ENCODE measurements around the gene RPIA.
"Not testable (repeated sequence)": the region's sequence is repeated elsewhere in the genome, so short reads cannot be mapped to it uniquely, and the experiment has no call there.

The RPIA gene

GRCh38 chr2:88691339-88692183 lies at the start of gene RPIA:
Gene RPIA, plus strand, starts transcription at chr2:88691673. Its CDS starts 26 bp downstream, at chr2:88691699.
- peak; percentile 74 for FAIRE-seq
- DNase-seq (ENCODE audit: low spot score), result peak; percentile 97

- FAIRE-seq (no peak), DNase-seq (ENCODE audit: low spot score) (no peak)
Measured at GRCh38 chr2:88642278-88642677, 49.2 kb upstream of the RPIA start.

GRCh38 chr2:88645291-88645882 lies 46.1 kb upstream of the RPIA start:
- not testable (repeated sequence) for DNase-seq (ENCODE audit: low spot score); FAIRE-seq

GRCh38 chr2:88651646-88652045 lies 39.8 kb upstream of the RPIA start:
- DNase-seq (ENCODE audit: low spot score), result no peak
- FAIRE-seq, result no peak

- no peak for DNase-seq (ENCODE audit: low spot score)
- no peak for FAIRE-seq
Measured at GRCh38 chr2:88654714-88655113, 36.8 kb upstream of the RPIA start.

GRCh38 chr2:88656690-88657089 lies 34.8 kb upstream of the RPIA start:
- no peak for DNase-seq (ENCODE audit: low spot score)
- FAIRE-seq, result no peak

- DNase-seq (ENCODE audit: low spot score), result no peak
- no peak for FAIRE-seq
Measured at GRCh38 chr2:88657131-88657530, 34.3 kb upstream of the RPIA start.

GRCh38 chr2:88658326-88658725 lies 33.1 kb upstream of the RPIA start:
- FAIRE-seq, result no peak
- no peak for DNase-seq (ENCODE audit: low spot score)

GRCh38 chr2:88658881-88659537 lies 32.5 kb upstream of the RPIA start:
- DNase-seq (ENCODE audit: low spot score) (no peak), FAIRE-seq (no peak)

- DNase-seq (ENCODE audit: low spot score) (no peak), FAIRE-seq (no peak)
Measured at GRCh38 chr2:88659538-88659915, 31.9 kb upstream of the RPIA start.

GRCh38 chr2:88660622-88661021 lies 30.9 kb upstream of the RPIA start:
- no peak for DNase-seq (ENCODE audit: low spot score)
- no peak for FAIRE-seq

- DNase-seq (ENCODE audit: low spot score) (no peak), FAIRE-seq (no peak)
Measured at GRCh38 chr2:88666576-88666975, 24.9 kb upstream of the RPIA start.

GRCh38 chr2:88667219-88667618 lies 24.3 kb upstream of the RPIA start:
- FAIRE-seq, result no peak

GRCh38 chr2:88668862-88669261 lies 22.6 kb upstream of the RPIA start:
- FAIRE-seq, result no peak
- DNase-seq (ENCODE audit: low spot score), result no peak

More at GRCh38 chr2:88667219-88667618, 24.3 kb upstream of the RPIA start:
- DNase-seq (ENCODE audit: low spot score), result no peak

- FAIRE-seq (no peak), DNase-seq (ENCODE audit: low spot score) (no peak)
Measured at GRCh38 chr2:88669482-88670214, 21.8 kb upstream of the RPIA start.

GRCh38 chr2:88671786-88672427 lies 19.6 kb upstream of the RPIA start:
- peak; percentile 67 for DNase-seq (ENCODE audit: low spot score)
- peak; percentile 28 for FAIRE-seq

- no peak for FAIRE-seq
- no peak for DNase-seq (ENCODE audit: low spot score)
Measured at GRCh38 chr2:88673363-88673762, 18.1 kb upstream of the RPIA start.

- no peak for FAIRE-seq
Measured at GRCh38 chr2:88680266-88680902, 11.1 kb upstream of the RPIA start.

GRCh38 chr2:88680916-88681315 lies 10.6 kb upstream of the RPIA start:
- FAIRE-seq (no peak), DNase-seq (ENCODE audit: low spot score) (no peak)

More at GRCh38 chr2:88680266-88680902, 11.1 kb upstream of the RPIA start:
- DNase-seq (ENCODE audit: low spot score), result no peak

GRCh38 chr2:88683160-88684021 lies 8.1 kb upstream of the RPIA start:
- no peak for FAIRE-seq
- DNase-seq (ENCODE audit: low spot score), result no peak
